ENCODE results near the gene TOP2B.

GRCh38 chr3:25648107-25648535 lies 16.6 kb downstream of the TOP2B start:
- TF ChIP-seq TEAD4 (IDR thresholded peaks at IDR 0.05; ENCODE audit: low read length) (0 out of 2 replicates have a peak, but pooled peaks have one; percentile 21), TEAD4 (CRISPR knock-in tag; IDR thresholded peaks at IDR 0.05; ENCODE audit: borderline replicate concordance) (no peak), ZNF12 (CRISPR knock-in tag; IDR thresholded peaks at IDR 0.05) (no peak), KDM4B (IDR thresholded peaks at IDR 0.05; ENCODE audit: borderline replicate concordance in 2 of 2, low read depth in 1 of 2) (no peak), RFX5 (IDR thresholded peaks at IDR 0.05; ENCODE audit: low read depth, low read length) (no peak), POLR2AphosphoS5 (IDR thresholded peaks at IDR 0.05; ENCODE audit: control insufficient read depth, insufficient read depth, low read depth, low read length) (no peak), REST (IDR thresholded peaks at IDR 0.05; ENCODE audit: borderline replicate concordance) (peak; percentile 83), REST (CRISPR knock-in tag; IDR thresholded peaks at IDR 0.05; ENCODE audit: low read depth) (no peak), KLF13 (tag; IDR thresholded peaks at IDR 0.05; ENCODE audit: borderline replicate concordance, low read depth) (no peak), POLR2A (conservative IDR thresholded peaks at IDR 0.05) (no peak), NKRF (IDR thresholded peaks at IDR 0.05; ENCODE audit: borderline replicate concordance) (no peak), ZEB2 (IDR thresholded peaks at IDR 0.05) (no peak)
